Astrocyte (in vitro differentiated cells and primary cell): Measurements from ENCODE around the gene CASTOR1. TPM values are rescaled to one million over a fixed set of nuclear protein-coding genes. Genes with fewer than 3 reads are reported as not detected.

Experiments used
- DNase-seq: peaks from one replicate; pipeline ENCODE4 v3.0.0-alpha.2; 2010; ENCODE audit warnings: low read depth
- FAIRE-seq: peaks from 2 replicates; lab custom pipeline; 2011; peaks lifted over from hg19 to GRCh38; lab: Jason Lieb, UNC
- H2AFZ ChIP-seq: 2 replicates; pipeline ENCODE4 v1.6.0; 2012; ENCODE audit warnings: low read depth, low read length, inconsistent platforms
- H3K27ac ChIP-seq: 2 replicates; pipeline ENCODE4 v1.5.1; 2011; ENCODE audit warnings: low read depth, low read length, inconsistent platforms
- H3K27me3 ChIP-seq: 2 replicates; pipeline ENCODE4 v1.6.0; 2011; ENCODE audit warnings: low read length, inconsistent platforms; ENCODE audit not compliant: insufficient read depth
- H3K36me3 ChIP-seq: 2 replicates; pipeline ENCODE4 v1.5.1; 2011; ENCODE audit warnings: low read length, inconsistent platforms; ENCODE audit not compliant: insufficient read depth
- H3K4me1 ChIP-seq: 2 replicates; pipeline ENCODE4 v1.5.1; 2011; ENCODE audit warnings: low read length, inconsistent platforms; ENCODE audit not compliant: insufficient read depth
- H3K4me2 ChIP-seq: 2 replicates; pipeline ENCODE4 v1.6.0; 2012; ENCODE audit warnings: low read length, inconsistent platforms
- H3K4me3 ChIP-seq: 2 replicates; pipeline ENCODE4 v1.5.1; 2011; ENCODE audit warnings: low read depth, mild to moderate bottlenecking, low read length, inconsistent platforms; ENCODE audit not compliant: insufficient read depth
- H3K79me2 ChIP-seq: 2 replicates; pipeline ENCODE4 v1.6.0; 2012; ENCODE audit warnings: mild to moderate bottlenecking, low read length, inconsistent platforms; ENCODE audit not compliant: insufficient read depth
- H3K9ac ChIP-seq: 2 replicates; pipeline ENCODE4 v1.6.0; 2012; ENCODE audit warnings: mild to moderate bottlenecking, low read length, inconsistent platforms
- H3K9me3 ChIP-seq: 2 replicates; pipeline ENCODE4 v1.5.1; 2012; ENCODE audit warnings: low read depth, mild to moderate bottlenecking, low read length, inconsistent platforms; ENCODE audit not compliant: insufficient read depth
- H4K20me1 ChIP-seq: 2 replicates; pipeline ENCODE4 v1.6.0; 2012; ENCODE audit warnings: low read length, inconsistent platforms; ENCODE audit not compliant: insufficient read depth
- H3K27ac Mint-ChIP-seq: one replicate; pipeline ENCODE4 v1.8.0; 2021; ENCODE audit warnings: mild to moderate bottlenecking, mixed read lengths; ENCODE audit not compliant: unreplicated experiment
- H3K27me3 Mint-ChIP-seq: one replicate; pipeline ENCODE4 v1.8.0; 2021; ENCODE audit warnings: low read depth, mixed read lengths; ENCODE audit not compliant: unreplicated experiment
- H3K36me3 Mint-ChIP-seq: one replicate; pipeline ENCODE4 v1.8.0; 2021; ENCODE audit warnings: low read depth, mixed read lengths; ENCODE audit not compliant: unreplicated experiment
- H3K4me1 Mint-ChIP-seq: one replicate; pipeline ENCODE4 v1.8.0; 2021; ENCODE audit warnings: low read depth, mixed read lengths; ENCODE audit not compliant: unreplicated experiment
- H3K4me3 Mint-ChIP-seq: one replicate; pipeline ENCODE4 v1.8.0; 2021; ENCODE audit warnings: mild to moderate bottlenecking, moderate library complexity, mixed read lengths; ENCODE audit not compliant: unreplicated experiment
- H3K9me3 Mint-ChIP-seq: one replicate; pipeline ENCODE4 v1.8.0; 2021; ENCODE audit warnings: mild to moderate bottlenecking, mixed read lengths; ENCODE audit not compliant: unreplicated experiment
- EZH2 ChIP-seq: IDR thresholded peaks from 2 replicates; pipeline ENCODE4 v1.6.1; 2012; ENCODE audit warnings: mild to moderate bottlenecking, low read length, inconsistent platforms; ENCODE audit not compliant: insufficient read depth
- total RNA-seq: library from RNA; stranded (reverse); gene quantifications from 2 replicates; pipeline ENCODE4 v1.2.1, GENCODE V29; 2021
- TF ChIP-seq, protein P1 (sequence below): IDR thresholded peaks from 2 replicates; pipeline ENCODE4 v1.5.1; 2011; ENCODE audit warnings: low read depth, mild to moderate bottlenecking, inconsistent platforms, low read length, moderate library complexity; ENCODE audit not compliant: insufficient read depth

Gene CASTOR1
- total RNA-seq, 1 donor from 2014 or later: 15.2 TPM

DNA sequence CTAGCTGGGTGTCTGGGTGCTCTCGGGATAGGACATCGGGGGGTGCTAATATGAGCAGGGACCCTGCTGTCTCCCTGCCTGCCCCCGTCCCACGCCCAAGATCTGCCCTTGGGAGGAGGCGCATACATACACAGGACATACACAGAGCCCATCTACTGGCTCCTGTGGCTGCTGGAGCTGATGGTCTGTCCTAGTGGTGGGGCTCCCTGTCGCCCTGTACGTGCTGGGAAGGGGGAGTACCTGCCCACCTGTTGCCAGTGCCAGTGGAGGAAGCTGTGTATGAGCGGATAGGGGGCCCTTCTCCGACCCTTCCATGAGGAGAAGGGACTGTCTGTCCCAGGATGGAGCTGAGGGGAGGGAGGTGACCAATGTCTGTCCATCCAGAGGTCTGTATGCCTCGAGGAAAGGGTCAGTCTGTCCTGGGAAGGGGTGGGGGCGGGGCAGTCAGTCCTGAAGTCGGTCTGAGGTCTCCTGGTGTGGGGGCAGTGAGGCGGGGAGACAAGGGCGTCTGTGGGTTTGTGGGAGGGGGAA lies 36.5 kb upstream of the CASTOR1 start:
- Mint-ChIP-seq H3K9me3 (no peaks in the 10 kb centered on the region), H3K27ac (peak overlapping the region; percentile 91), H3K27me3 (no peaks in the 10 kb centered on the region), H3K4me1 (peaks cover 30% of the 10 kb centered on the region), H3K4me3 (peak overlapping the region; percentile 92), H3K36me3 (peaks cover 4% of the 10 kb centered on the region)
- Histone ChIP-seq H3K9me3 (no peaks in the 10 kb centered on the region), H3K27me3 (no peaks in the 10 kb centered on the region), H2AFZ (no peak overlapping the region), H3K27ac (peak overlapping the region; percentile 66), H3K36me3 (peaks cover 7% of the 10 kb centered on the region), H3K4me3 (peak overlapping the region; percentile 77), H4K20me1 (peaks cover 54% of the 10 kb centered on the region), H3K4me1 (peaks cover 30% of the 10 kb centered on the region), H3K4me2 (peak overlapping the region; percentile 99), H3K9ac (peak overlapping the region; percentile 95), H3K79me2 (peaks cover 56% of the 10 kb centered on the region)
- DNase-seq (no peak), FAIRE-seq (no peak)
- TF ChIP-seq EZH2: no peak
- TF ChIP-seq, protein P1, sequence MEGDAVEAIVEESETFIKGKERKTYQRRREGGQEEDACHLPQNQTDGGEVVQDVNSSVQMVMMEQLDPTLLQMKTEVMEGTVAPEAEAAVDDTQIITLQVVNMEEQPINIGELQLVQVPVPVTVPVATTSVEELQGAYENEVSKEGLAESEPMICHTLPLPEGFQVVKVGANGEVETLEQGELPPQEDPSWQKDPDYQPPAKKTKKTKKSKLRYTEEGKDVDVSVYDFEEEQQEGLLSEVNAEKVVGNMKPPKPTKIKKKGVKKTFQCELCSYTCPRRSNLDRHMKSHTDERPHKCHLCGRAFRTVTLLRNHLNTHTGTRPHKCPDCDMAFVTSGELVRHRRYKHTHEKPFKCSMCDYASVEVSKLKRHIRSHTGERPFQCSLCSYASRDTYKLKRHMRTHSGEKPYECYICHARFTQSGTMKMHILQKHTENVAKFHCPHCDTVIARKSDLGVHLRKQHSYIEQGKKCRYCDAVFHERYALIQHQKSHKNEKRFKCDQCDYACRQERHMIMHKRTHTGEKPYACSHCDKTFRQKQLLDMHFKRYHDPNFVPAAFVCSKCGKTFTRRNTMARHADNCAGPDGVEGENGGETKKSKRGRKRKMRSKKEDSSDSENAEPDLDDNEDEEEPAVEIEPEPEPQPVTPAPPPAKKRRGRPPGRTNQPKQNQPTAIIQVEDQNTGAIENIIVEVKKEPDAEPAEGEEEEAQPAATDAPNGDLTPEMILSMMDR: no peak

GRCh38 chr22:30325065-30325720 lies 35.9 kb upstream of the CASTOR1 start:
- H3K27ac ChIP-seq: peak overlapping the region; percentile 66

More at GRCh38 chr22:30325065-30325720, 35.9 kb upstream of the CASTOR1 start:
- Histone ChIP-seq H4K20me1 (peaks cover 60% of the 10 kb centered on the region), H2AFZ (no peak overlapping the region), H3K9me3 (no peaks in the 10 kb centered on the region), H3K79me2 (peaks cover 62% of the 10 kb centered on the region), H3K4me1 (peaks cover 30% of the 10 kb centered on the region), H3K4me2 (peak overlapping the region; percentile 99), H3K27me3 (no peaks in the 10 kb centered on the region), H3K36me3 (peaks cover 7% of the 10 kb centered on the region), H3K4me3 (peak overlapping the region; percentile 77), H3K9ac (peak overlapping the region; percentile 95)
- Mint-ChIP-seq H3K27ac (peak overlapping the region; percentile 91), H3K36me3 (peaks cover 7% of the 10 kb centered on the region), H3K27me3 (no peaks in the 10 kb centered on the region), H3K9me3 (no peaks in the 10 kb centered on the region), H3K4me3 (peak overlapping the region; percentile 92), H3K4me1 (peaks cover 28% of the 10 kb centered on the region)
- peak; percentile 86 for FAIRE-seq
- TF ChIP-seq, protein P1: no peak
- TF ChIP-seq EZH2: no peak
- DNase-seq: peak; percentile 82
